GM12892 (cell line): ENCODE measurements around the gene ZSWIM6.

Experiments
- POLR2A ChIP-seq: IDR thresholded peaks from 2 replicates; pipeline ENCODE4 v1.6.1; 2011; ENCODE audit warnings: low read depth, low read length, control low read depth
- POLR2AphosphoS5 ChIP-seq: IDR thresholded peaks from 2 replicates; pipeline ENCODE4 v1.6.1; 2011; ENCODE audit warnings: low read depth, low read length, control low read depth

GRCh38 chr5:61582205-61582820 is 250.3 kb downstream of the ZSWIM6 start:
- TF ChIP-seq POLR2A (no peak), POLR2AphosphoS5 (no peak)
